OCI-LY1 (cell line): ENCODE measurements around the gene ALS2.

Source experiments
- H2AFZ ChIP-seq: fragments of 200-600 bp; sonication (generic), shearing (Covaris generic); 2 replicates; pipeline ENCODE4 v1.6.0; 2014; ENCODE audit warnings: antibody characterized with exemption, mild to moderate bottlenecking, low read length
- H3F3A ChIP-seq: fragments of 200-600 bp; sonication (generic), shearing (Covaris generic); 2 replicates; pipeline ENCODE4 v1.6.0; 2014; ENCODE audit warnings: mild to moderate bottlenecking, antibody characterized with exemption, low read length, moderate library complexity; ENCODE audit not compliant: insufficient read depth
- H3K27ac ChIP-seq: fragments of 200-600 bp; sonication (generic); 2 replicates; pipeline ENCODE4 v1.5.1; 2014; ENCODE audit warnings: low read length, mixed run types, mild to moderate bottlenecking, low read depth; ENCODE audit not compliant: poor library complexity, severe bottlenecking
- H3K27me3 ChIP-seq: fragments of 200-600 bp; sonication (generic); 2 replicates; pipeline ENCODE4 v1.6.0; 2014; ENCODE audit warnings: antibody characterized with exemption, mild to moderate bottlenecking, low read length, moderate library complexity; ENCODE audit not compliant: insufficient read depth
- H3K36me3 ChIP-seq: fragments of 200-600 bp; sonication (generic); 2 replicates; pipeline ENCODE4 v1.6.1; 2014; ENCODE audit warnings: mild to moderate bottlenecking, antibody characterized with exemption, low read length, moderate library complexity, mixed read lengths; ENCODE audit not compliant: insufficient read depth
- H3K4me1 ChIP-seq: fragments of 200-600 bp; sonication (generic); 2 replicates; pipeline ENCODE4 v1.5.1; 2014; ENCODE audit warnings: mild to moderate bottlenecking, low read length, moderate library complexity; ENCODE audit not compliant: insufficient read depth, severe bottlenecking
- H3K4me2 ChIP-seq: fragments of 200-600 bp; sonication (generic), shearing (Covaris generic); 2 replicates; pipeline ENCODE4 v1.6.1; 2014; ENCODE audit warnings: low read length
- H3K4me3 ChIP-seq: fragments of 200-600 bp; sonication (generic); 2 replicates; pipeline ENCODE4 v1.5.1; 2014; ENCODE audit warnings: low read length, low read depth, mild to moderate bottlenecking, mixed read lengths; ENCODE audit not compliant: poor library complexity, severe bottlenecking
- H3K79me2 ChIP-seq: fragments of 200-600 bp; shearing (Covaris generic); 2 replicates; pipeline ENCODE4 v1.6.1; 2016; ENCODE audit warnings: mixed run types, low read length, mixed read lengths; ENCODE audit not compliant: insufficient read depth
- H3K9ac ChIP-seq: fragments of 200-600 bp; sonication (generic), shearing (Covaris generic); 2 replicates; pipeline ENCODE4 v1.6.1; 2014; ENCODE audit warnings: mild to moderate bottlenecking, low read length, mixed read lengths
- H3K9me2 ChIP-seq: fragments of 200-600 bp; sonication (generic), shearing (Covaris generic); 2 replicates; pipeline ENCODE4 v1.6.1; 2014; ENCODE audit warnings: low read depth, mild to moderate bottlenecking, low read length, mixed read lengths
- H3K9me3 ChIP-seq: fragments of 200-600 bp; shearing (Covaris generic); 2 replicates; pipeline ENCODE4 v1.6.1; 2014; ENCODE audit warnings: low read length, mixed read lengths
- H4K20me1 ChIP-seq: fragments of 200-600 bp; sonication (generic), shearing (Covaris generic); 2 replicates; pipeline ENCODE4 v1.6.0; 2016; ENCODE audit warnings: mild to moderate bottlenecking, low read length; ENCODE audit not compliant: insufficient read depth
- CTCF ChIP-seq: fragments of 200-600 bp; sonication (generic), shearing (Covaris generic); IDR thresholded peaks from 2 replicates; pipeline ENCODE4 v1.5.1; 2017; ENCODE audit warnings: mild to moderate bottlenecking, antibody characterized with exemption, low read length, moderate library complexity, mixed read lengths
- EZH2 ChIP-seq: fragments of 200-600 bp; sonication (generic), shearing (Covaris generic); IDR thresholded peaks from 2 replicates; pipeline ENCODE4 v1.8.0; 2017; ENCODE audit warnings: borderline replicate concordance, mixed run types, mild to moderate bottlenecking, antibody characterized with exemption, low read length, moderate library complexity, mixed read lengths

ALS2 gene

GRCh38 chr2:201824212-201824611, 43.5 kb upstream of the ALS2 start:
- no peak overlapping the region for H3K9ac ChIP-seq
- no peaks in the 10 kb centered on the region for H3F3A ChIP-seq
- no peak overlapping the region for H2AFZ ChIP-seq
- no peak overlapping the region for H3K27ac ChIP-seq
- no peaks in the 10 kb centered on the region for H3K36me3 ChIP-seq
- no peaks in the 10 kb centered on the region for H3K9me2 ChIP-seq
- no peaks in the 10 kb centered on the region for H3K4me1 ChIP-seq
- no peak overlapping the region for H3K4me2 ChIP-seq
- H3K9me3 ChIP-seq, result no peaks in the 10 kb centered on the region
- no peaks in the 10 kb centered on the region for H4K20me1 ChIP-seq
- H3K27me3 ChIP-seq, result no peaks in the 10 kb centered on the region
- TF ChIP-seq CTCF (no peak), EZH2 (no peak)
- no peaks in the 10 kb centered on the region for H3K79me2 ChIP-seq
- no peak overlapping the region for H3K4me3 ChIP-seq

GRCh38 chr2:201821080-201821479, 40.3 kb upstream of the ALS2 start:
- TF ChIP-seq EZH2, result no peak
- TF ChIP-seq CTCF, result no peak
- Histone ChIP-seq H3K4me2 (no peak overlapping the region), H2AFZ (no peak overlapping the region), H3F3A (no peaks in the 10 kb centered on the region), H3K4me1 (no peaks in the 10 kb centered on the region), H3K27ac (no peak overlapping the region), H3K4me3 (no peak overlapping the region), H4K20me1 (no peaks in the 10 kb centered on the region), H3K36me3 (no peaks in the 10 kb centered on the region), H3K9me2 (no peaks in the 10 kb centered on the region), H3K9me3 (no peaks in the 10 kb centered on the region), H3K27me3 (no peaks in the 10 kb centered on the region), H3K79me2 (no peaks in the 10 kb centered on the region), H3K9ac (no peak overlapping the region)

- Histone ChIP-seq H2AFZ (no peak overlapping the region), H3K4me1 (no peaks in the 10 kb centered on the region)
Observed at GRCh38 chr2:201820383-201821007, 39.8 kb upstream of the ALS2 start.

More at GRCh38 chr2:201820383-201821007, 39.8 kb upstream of the ALS2 start:
- Histone ChIP-seq H3K9me3 (no peaks in the 10 kb centered on the region), H3K9me2 (no peaks in the 10 kb centered on the region), H3K4me3 (no peak overlapping the region), H3K9ac (no peak overlapping the region), H3K27ac (no peak overlapping the region), H3K36me3 (no peaks in the 10 kb centered on the region), H3K79me2 (no peaks in the 10 kb centered on the region), H3F3A (no peaks in the 10 kb centered on the region), H3K27me3 (no peaks in the 10 kb centered on the region), H3K4me2 (no peak overlapping the region), H4K20me1 (no peaks in the 10 kb centered on the region)
- no peak for TF ChIP-seq EZH2
- no peak for TF ChIP-seq CTCF
